Measurements from ENCODE around the gene CDH4. TPM values are rescaled to one million over a fixed set of nuclear protein-coding genes. Genes with fewer than 3 reads are reported as not detected.

The CDH4 gene
- total and polyA plus RNA-seq, 2 donors: 0.04 to 0.42 TPM

DNA sequence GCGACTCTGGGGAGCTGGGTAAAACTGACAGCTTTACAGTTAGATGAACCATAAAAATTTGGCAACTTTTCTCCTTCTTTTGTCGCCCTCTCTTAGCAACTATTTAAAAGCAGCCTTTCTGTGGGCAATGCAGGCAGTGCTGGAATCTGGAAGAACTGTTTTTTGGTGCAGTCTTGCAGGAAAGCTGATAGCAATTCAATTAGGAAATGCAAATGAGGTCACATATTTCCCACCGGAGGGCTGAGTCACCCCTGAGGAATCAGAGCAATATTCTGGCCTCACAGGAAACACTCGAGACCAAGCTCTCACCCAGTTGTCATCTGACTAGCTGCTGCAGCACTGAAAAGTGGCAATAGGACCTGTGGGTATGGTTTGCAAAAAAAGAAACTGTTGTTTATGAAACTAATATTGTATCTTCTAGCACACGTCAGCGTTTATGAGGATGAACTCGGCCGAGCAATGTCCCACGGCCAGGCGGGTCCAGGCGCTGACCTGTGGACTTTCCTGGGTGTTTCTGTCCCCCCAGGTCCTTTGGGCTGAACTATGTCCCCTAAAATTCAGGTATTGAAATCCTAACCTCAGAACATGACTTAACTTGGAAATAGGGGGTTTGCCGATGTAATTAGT, 501.4 kb downstream of the CDH4 start:
- Histone ChIP-seq H3K27ac (ENCODE audit: low read depth) (no peak overlapping the region), H3K36me3 (ENCODE audit: insufficient read depth) (no peaks in the 10 kb centered on the region), H3K4me3 (ENCODE audit: low read depth, low read length) (no peak overlapping the region), H3K4me1 (ENCODE audit: insufficient read depth) (no peaks in the 10 kb centered on the region)
- no peak for DNase-seq (ENCODE audit: extremely low spot score)
- whole genome bisulfite sequencing: 61% methylated on average over 12 of the region's 12 CpGs

GRCh38 chr20:61753987-61754956, 502.2 kb downstream of the CDH4 start:
- H3K4me1 ChIP-seq (ENCODE audit: insufficient read depth): no peaks in the 10 kb centered on the region
- no peak overlapping the region for H3K4me3 ChIP-seq (ENCODE audit: low read depth, low read length)
- H3K27ac ChIP-seq (ENCODE audit: low read depth): no peak overlapping the region
- H3K36me3 ChIP-seq (ENCODE audit: insufficient read depth): no peaks in the 10 kb centered on the region
- WGBS: 78% methylated on average over 23 of the region's 23 CpGs
- DNase-seq (ENCODE audit: extremely low spot score): no peak

DNA sequence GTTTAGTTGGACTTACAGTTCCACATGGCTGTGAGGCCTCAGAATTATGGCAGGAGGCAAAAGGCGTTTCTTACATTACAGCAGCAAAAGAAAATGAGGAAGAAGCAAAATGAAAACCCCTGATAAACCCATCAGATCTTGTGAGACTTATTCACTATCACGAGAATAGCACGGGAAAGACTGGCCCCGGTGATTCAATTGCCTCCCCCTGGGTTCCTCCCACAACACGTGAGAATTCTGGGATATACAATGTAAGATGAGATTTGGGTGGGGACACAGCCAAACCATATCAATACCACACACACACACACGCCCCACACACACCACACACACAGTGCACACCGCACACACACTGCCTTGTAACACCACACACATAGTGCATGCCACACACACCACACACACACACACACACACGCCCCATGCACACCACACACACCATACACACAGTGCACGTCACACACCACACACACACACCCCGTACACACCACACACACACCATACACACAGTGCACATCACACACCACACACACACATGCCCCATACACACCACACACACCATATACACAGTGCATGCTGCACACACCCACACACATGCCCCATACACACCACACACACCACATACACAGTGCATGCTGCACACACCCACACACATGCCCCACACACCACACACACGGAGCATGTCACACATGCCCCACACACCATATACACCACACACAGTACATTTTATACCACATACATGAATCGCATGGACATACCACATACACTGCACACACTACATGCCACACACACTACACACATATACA, 503.1 kb downstream of the CDH4 start:
- WGBS: 76% methylated on average over 12 of the region's 12 CpGs
- no peaks in the 10 kb centered on the region for H3K36me3 ChIP-seq (ENCODE audit: insufficient read depth)
- H3K4me1 ChIP-seq (ENCODE audit: insufficient read depth): no peaks in the 10 kb centered on the region
- no peak overlapping the region for H3K27ac ChIP-seq (ENCODE audit: low read depth)
- no peak overlapping the region for H3K4me3 ChIP-seq (ENCODE audit: low read depth, low read length)
- DNase-seq (ENCODE audit: extremely low spot score): no peak

DNA sequence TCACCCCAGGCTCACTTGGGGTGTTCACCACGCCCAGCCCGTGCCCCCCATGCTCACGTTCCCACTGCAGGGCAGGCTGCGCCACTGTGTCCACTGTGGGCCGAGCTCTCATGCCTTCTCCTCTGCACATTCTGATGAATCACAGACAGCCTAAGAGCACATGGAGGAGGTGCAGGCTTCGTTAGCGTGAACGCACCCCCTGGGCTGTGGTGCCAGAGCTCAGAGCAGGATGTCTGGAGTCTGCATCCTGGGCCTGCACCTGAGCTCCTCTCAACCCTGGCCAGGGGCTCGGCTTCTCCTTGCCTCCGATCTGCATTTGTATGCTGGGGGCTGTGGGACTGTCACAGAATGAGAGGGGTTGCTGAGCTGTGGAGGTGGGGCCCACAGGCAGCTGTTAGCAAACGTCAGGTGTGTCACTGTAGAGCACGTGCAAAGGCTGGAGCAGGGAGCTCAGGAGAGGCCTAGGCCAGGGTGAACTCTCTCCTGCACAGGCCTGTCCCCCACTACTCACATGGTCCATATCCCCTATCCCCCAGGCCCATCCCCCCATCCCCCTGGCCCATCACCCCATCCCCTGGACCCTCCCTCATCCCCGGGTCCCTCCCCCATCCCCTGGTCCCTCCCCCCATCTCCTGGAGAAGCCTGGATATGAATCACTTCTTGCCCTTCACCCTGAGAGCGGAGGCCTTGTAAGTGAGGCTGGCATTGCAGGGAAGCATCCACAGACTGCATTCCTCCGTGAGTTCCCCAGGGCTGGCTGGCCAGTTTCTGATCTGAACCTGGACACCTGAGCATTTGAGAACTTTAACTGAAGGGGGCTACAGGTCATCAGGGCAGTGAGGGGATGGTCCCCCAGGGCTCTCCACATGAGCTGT, 504.1 kb downstream of the CDH4 start:
- Histone ChIP-seq H3K4me1 (ENCODE audit: insufficient read depth) (no peaks in the 10 kb centered on the region), H3K36me3 (ENCODE audit: insufficient read depth) (no peaks in the 10 kb centered on the region), H3K4me3 (ENCODE audit: low read depth, low read length) (no peak overlapping the region), H3K27ac (ENCODE audit: low read depth) (no peak overlapping the region)
- DNase-seq (ENCODE audit: extremely low spot score): no peak
- WGBS: 72% methylated on average over 15 of the region's 15 CpGs

DNA sequence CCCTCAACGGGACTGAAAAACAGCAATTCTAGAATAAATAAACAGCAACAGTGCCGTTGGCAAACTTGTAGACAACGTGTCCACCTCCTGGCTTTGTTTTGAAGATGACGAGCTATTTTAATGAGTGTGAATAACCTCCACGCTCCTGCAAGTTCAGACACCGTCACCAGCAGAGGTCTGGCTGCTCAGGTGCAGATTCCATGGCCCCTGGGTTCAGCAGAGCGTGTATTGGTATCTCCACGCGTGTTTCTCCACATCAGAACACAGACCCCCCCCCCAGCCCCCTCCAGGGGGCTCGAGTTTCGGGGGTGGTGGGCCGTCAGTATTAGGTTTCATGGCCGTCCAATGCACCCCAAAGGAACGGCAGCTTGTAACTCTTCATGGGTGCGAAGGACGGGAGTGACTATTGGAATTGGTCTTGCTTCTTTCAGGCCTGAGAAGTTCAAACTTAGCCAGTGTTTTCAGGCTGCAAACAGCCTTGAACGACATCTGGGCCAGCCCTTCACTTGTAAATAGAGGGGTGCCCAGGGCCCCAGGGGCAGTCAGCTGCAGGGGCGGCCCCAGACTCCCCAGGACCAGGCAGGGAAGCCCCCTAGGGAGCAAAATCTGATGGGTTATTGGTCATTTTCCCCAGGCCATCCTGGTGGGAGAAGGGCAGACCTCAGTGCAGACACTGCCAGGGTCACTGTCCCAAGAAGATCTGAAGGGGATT, 505.1 kb downstream of the CDH4 start:
- 60% methylated on average over 18 of the region's 18 CpGs for WGBS
- no peak for DNase-seq (ENCODE audit: extremely low spot score)
- H3K4me1 ChIP-seq (ENCODE audit: insufficient read depth): no peaks in the 10 kb centered on the region
- H3K4me3 ChIP-seq (ENCODE audit: low read depth, low read length): no peak overlapping the region
- no peaks in the 10 kb centered on the region for H3K36me3 ChIP-seq (ENCODE audit: insufficient read depth)
- H3K27ac ChIP-seq (ENCODE audit: low read depth): no peak overlapping the region

- Histone ChIP-seq H3K4me1 (ENCODE audit: insufficient read depth) (no peaks in the 10 kb centered on the region), H3K4me3 (ENCODE audit: low read depth, low read length) (no peak overlapping the region), H3K27ac (ENCODE audit: low read depth) (no peak overlapping the region), H3K36me3 (ENCODE audit: insufficient read depth) (no peaks in the 10 kb centered on the region)
- 80% methylated on average over 25 of the region's 25 CpGs for WGBS
- DNase-seq (ENCODE audit: extremely low spot score): no peak
Measured at GRCh38 chr20:61757678-61758563, 505.9 kb downstream of the CDH4 start.

DNA sequence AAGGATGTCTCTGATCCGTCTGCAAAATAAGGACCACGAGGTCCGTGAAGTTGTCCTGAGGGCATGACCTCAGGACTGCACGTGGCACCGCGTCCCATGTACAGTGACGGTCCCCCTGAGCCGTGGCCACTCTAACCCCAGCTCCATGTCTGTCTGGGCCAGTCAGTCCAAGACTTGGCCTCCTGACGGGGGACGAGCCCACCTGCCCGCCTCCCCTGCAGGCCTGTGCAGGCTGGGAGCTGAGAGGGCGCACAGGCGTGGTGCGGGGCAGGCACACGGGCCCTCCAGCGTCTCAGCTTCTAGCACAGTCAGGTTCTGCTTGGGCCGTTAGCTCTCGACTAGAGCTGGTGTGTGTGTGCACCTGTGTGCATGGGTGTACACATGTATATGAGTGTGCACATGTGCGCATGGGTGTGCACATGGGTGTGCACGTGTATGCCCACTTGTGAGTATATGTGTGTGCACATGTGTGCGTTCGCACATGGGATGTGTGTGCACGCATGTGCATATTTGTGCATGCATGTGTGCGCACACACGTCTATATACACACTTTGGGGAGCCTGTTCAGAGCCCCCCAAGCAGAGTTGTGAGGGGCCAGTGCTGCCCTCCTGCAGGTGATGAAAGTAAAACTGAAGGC, 506.6 kb downstream of the CDH4 start:
- Histone ChIP-seq H3K4me1 (ENCODE audit: insufficient read depth) (no peaks in the 10 kb centered on the region), H3K4me3 (ENCODE audit: low read depth, low read length) (no peak overlapping the region), H3K27ac (ENCODE audit: low read depth) (no peak overlapping the region), H3K36me3 (ENCODE audit: insufficient read depth) (no peaks in the 10 kb centered on the region)
- 91% methylated on average over 25 of the region's 25 CpGs for WGBS
- no peak for DNase-seq (ENCODE audit: extremely low spot score)

DNA sequence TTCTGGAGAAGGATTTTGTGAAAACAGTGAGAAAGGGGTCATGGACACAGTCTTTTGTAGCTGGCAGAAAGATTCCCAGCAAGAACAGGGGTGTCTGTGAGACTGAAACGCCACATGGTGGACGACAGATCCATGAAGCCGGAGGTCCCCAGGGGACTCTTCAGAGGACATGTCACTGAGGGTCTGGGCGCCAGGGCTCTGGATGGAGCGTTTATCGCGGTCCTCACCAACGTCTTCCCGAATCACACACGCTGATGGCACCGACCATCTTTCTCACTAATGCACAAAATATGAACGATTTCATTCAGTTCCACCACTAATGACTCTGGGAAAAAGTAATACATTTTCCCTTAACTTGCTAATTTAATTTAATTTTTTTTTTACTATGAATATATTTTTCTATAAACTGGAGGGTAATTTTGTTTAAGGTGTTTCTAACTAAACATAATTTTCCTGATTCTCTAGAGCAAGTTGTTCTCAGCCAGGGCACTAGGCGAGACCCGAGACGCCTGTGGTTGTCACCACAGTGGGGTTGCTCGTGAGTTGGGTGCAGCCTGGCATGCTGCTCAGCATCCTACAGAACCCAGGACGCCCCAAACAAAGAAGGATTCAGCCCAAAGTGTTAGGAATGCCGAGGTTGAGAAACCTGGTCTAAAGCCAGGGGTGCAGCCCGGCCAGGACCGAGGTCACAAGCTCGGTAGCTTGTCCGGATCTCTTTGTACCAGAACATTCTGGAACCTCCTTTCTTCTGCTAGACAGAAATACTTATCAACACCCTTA, 507.4 kb downstream of the CDH4 start:
- Histone ChIP-seq H3K36me3 (ENCODE audit: insufficient read depth) (no peaks in the 10 kb centered on the region), H3K4me3 (ENCODE audit: low read depth, low read length) (no peak overlapping the region), H3K4me1 (ENCODE audit: insufficient read depth) (no peaks in the 10 kb centered on the region), H3K27ac (ENCODE audit: low read depth) (no peak overlapping the region)
- no peak for DNase-seq (ENCODE audit: extremely low spot score)
- WGBS: 82% methylated on average over 22 of the region's 22 CpGs

DNA sequence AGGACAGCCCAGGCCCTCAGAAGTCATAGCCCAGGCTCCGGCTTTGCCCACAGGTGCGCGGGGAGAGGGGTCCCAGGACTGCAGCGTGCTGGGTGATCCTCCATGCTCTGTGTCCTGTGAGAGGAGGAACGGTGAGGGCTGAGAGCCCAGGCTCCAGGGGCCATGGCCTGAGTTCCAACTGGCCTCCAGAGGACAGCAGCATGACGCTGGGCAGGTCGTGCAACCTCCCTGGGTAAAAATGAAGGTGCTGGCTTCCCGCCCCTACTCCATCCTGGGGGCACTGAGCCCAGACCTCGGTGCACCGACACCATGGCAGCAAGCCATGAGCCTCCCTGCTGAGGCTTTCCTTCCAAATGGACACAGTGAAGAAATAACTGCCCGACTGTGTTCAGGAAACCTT, 508.3 kb downstream of the CDH4 start:
- Histone ChIP-seq H3K4me1 (ENCODE audit: insufficient read depth) (no peaks in the 10 kb centered on the region), H3K4me3 (ENCODE audit: low read depth, low read length) (no peak overlapping the region), H3K36me3 (ENCODE audit: insufficient read depth) (no peaks in the 10 kb centered on the region), H3K27ac (ENCODE audit: low read depth) (no peak overlapping the region)
- WGBS: 71% methylated on average over 11 of the region's 11 CpGs
- no peak for DNase-seq (ENCODE audit: extremely low spot score)

DNA sequence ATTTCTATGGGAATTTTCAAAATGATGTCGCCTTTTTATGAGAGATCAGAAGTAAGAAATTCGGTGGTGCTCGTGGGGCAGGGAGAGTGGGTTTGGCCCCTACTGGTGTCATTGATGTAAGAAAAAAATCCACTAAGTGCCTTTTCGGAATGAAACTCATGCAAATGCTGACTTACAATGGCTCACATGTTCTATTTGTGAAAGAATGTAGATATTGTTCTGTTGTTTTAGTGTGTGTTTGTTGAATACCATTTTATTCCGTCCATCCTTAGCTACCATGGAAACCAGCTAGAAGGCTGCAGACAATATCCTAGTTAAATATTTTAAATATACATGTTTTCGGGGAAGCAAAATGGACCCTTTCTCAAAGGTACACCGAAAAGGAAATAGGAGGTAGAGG, 508.7 kb downstream of the CDH4 start:
- no peaks in the 10 kb centered on the region for H3K36me3 ChIP-seq (ENCODE audit: insufficient read depth)
- no peak for DNase-seq (ENCODE audit: extremely low spot score)
- no peak overlapping the region for H3K4me3 ChIP-seq (ENCODE audit: low read depth, low read length)
- H3K4me1 ChIP-seq (ENCODE audit: insufficient read depth): no peaks in the 10 kb centered on the region
- 79% methylated on average over 7 of the region's 7 CpGs for WGBS
- no peak overlapping the region for H3K27ac ChIP-seq (ENCODE audit: low read depth)

All from urinary bladder (tissue), 4 donors.